Thoracic aorta (tissue), 2 donors: ENCODE results near the gene UBE2E2. TPM values are rescaled to one million over a fixed set of nuclear protein-coding genes. Genes with fewer than 3 reads are reported as not detected.

ENCODE experiments used
- ATAC-seq: fragments of 150-250 bp; one replicate; pipeline ENCODE4 v1.8.0; 2017; ENCODE audit warnings: low read depth; ENCODE audit not compliant: insufficient number of reproducible peaks, low FRiP score
- DNase-seq: peaks from one replicate; pipeline ENCODE4 v3.0.0-alpha.2; 2020; ENCODE audit warnings: low spot score
- H3K27ac ChIP-seq, 2 donors: fragments of 200-600 bp; sonication (generic); 1 replicate in 1 of 2; 2 replicates in 1 of 2; pipeline ENCODE4 v1.5.1; 2016; ENCODE audit warnings: mild to moderate bottlenecking in 2 of 2, moderate library complexity in 2 of 2
- H3K27me3 ChIP-seq: fragments of 200-600 bp; sonication (generic); replicated peaks from 2 replicates; pipeline ENCODE4 v1.6.0; 2016; ENCODE audit warnings: mild to moderate bottlenecking; ENCODE audit not compliant: insufficient read depth
- H3K36me3 ChIP-seq: fragments of 200-600 bp; sonication (generic); one replicate; pipeline ENCODE4 v1.5.1; 2016
- H3K4me1 ChIP-seq, 2 donors: fragments of 200-600 bp; sonication (generic); 1 replicate in 1 of 2; 2 replicates in 1 of 2; pipeline versions ENCODE4 v1.5.1 to v1.6.0; 2016; ENCODE audit warnings: low read depth in 2 of 2, mild to moderate bottlenecking in 1 of 2; ENCODE audit not compliant: control insufficient read depth in 1 of 2
- H3K4me3 ChIP-seq: fragments of 200-600 bp; sonication (generic); 2 replicates; pipeline ENCODE4 v1.5.1; 2016; ENCODE audit warnings: mild to moderate bottlenecking
- H3K9me3 ChIP-seq: fragments of 200-600 bp; sonication (generic); 2 replicates; pipeline ENCODE4 v1.5.1; 2016
- total RNA-seq, 2 donors: library from RNA; depleted of rRNA; stranded (reverse); fragments of >200 nt; gene quantifications; one replicate each; pipeline versions ENCODE4 v1.1.0 to v1.2.3, GENCODE V29; 2016
- TF ChIP-seq, protein P1 (sequence below): fragments of 200-600 bp; sonication (generic); IDR thresholded peaks from one replicate; pipeline ENCODE4 v1.5.1; 2019; ENCODE audit warnings: antibody characterized with exemption

UBE2E2 gene
- total RNA-seq, 2 donors from 2014 or later = 30.3 to 44.0 TPM

DNA sequence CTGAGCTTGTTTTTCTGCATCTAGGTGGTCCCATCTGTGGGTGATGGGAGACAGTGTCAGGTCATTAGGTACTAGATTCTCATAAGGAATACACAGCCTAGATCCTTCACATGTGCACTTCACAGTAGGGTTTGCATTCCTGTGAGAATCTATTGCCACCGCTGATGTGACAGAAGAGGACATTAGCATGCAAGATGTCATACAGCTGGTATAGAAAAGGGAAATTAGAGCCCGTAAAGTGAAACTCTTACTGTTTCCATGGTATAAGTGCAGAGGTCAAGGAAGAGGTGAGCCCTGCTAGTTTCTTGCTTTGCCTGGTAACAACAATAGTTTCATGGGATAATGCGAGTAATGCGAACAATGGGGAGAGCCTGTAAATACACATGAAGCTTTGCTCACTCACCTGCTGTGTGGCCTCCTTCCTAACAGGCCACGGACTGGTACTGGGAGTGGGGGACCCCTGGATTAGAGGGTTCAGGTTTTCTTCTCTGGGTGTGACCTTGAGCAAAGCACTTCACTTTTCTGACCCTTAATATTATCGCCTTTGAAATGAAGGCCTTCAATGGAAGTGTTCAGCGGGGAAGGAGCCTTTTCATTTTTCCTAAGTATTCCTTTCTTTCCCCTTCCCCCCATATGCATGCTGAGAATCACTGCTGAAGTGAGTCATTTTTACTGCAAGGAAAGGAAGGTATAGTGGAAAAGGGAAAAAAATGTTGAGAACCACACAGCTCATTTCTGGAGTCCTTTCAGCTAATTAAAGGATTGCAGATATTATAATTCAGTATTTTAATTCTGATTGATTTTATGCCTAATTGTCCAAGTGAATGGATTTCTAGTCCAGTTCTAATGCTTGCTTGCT, 286.4 kb downstream of the UBE2E2 start:
- Histone ChIP-seq H3K9me3 (no peaks in the 10 kb centered on the region), H3K27ac (no peak overlapping the region), H3K27me3 (no peaks in the 10 kb centered on the region), H3K4me1 (peaks cover 0 to 8% of the 10 kb centered on the region in 2 donors), H3K36me3 (no peaks in the 10 kb centered on the region), H3K4me3 (no peak overlapping the region)
- DNase-seq = no peak
- no peak for ATAC-seq
- TF ChIP-seq, protein P1, sequence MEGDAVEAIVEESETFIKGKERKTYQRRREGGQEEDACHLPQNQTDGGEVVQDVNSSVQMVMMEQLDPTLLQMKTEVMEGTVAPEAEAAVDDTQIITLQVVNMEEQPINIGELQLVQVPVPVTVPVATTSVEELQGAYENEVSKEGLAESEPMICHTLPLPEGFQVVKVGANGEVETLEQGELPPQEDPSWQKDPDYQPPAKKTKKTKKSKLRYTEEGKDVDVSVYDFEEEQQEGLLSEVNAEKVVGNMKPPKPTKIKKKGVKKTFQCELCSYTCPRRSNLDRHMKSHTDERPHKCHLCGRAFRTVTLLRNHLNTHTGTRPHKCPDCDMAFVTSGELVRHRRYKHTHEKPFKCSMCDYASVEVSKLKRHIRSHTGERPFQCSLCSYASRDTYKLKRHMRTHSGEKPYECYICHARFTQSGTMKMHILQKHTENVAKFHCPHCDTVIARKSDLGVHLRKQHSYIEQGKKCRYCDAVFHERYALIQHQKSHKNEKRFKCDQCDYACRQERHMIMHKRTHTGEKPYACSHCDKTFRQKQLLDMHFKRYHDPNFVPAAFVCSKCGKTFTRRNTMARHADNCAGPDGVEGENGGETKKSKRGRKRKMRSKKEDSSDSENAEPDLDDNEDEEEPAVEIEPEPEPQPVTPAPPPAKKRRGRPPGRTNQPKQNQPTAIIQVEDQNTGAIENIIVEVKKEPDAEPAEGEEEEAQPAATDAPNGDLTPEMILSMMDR = no peak

DNA sequence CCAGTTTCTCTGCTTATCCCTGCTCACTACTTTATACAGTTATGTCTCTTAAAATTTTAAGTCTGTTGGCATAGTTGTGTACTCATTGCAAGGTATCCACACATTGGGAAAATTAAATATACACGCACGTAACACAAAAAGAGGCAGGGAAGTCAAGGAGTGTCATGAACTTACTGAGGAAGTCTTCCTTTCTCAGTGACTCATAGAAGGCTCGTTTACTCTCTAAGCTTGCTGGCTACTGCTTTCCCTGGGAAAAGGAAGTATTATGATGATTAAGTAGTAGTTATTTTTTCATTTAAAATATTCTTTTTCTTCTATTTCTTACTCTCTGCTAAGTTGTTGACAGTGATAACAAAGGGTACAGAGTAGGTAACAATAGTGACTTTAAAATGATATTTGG, 287.3 kb downstream of the UBE2E2 start:
- Histone ChIP-seq H3K27me3 (no peaks in the 10 kb centered on the region), H3K4me3 (no peak overlapping the region), H3K4me1 (peaks cover 6 to 10% of the 10 kb centered on the region in 2 donors), H3K27ac (no peak overlapping the region), H3K9me3 (no peaks in the 10 kb centered on the region), H3K36me3 (no peaks in the 10 kb centered on the region)
- DNase-seq (no peak), ATAC-seq (no peak)
- TF ChIP-seq, protein P1 = no peak

DNA sequence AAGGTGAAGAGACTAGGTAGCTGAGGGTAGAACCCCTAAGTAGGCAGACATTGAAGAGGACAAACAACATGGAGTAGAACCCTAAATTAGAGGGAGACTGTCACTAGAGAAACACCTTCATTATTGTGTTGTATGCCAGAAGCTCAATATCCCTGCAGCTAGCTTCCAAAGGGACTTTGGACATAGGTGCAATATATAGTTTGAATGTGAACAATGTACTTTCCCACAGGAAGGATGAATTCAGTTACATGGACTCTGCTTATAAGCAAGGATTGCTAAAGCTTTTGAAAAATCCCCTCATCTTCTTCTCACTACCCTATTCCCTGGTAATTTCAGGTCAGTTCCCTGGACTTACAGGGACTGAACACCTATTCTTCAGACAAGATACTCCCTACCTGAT, 288.9 kb downstream of the UBE2E2 start:
- no peaks in the 10 kb centered on the region for H3K36me3 ChIP-seq
- no peak overlapping the region for H3K4me3 ChIP-seq
- DNase-seq (no peak), ATAC-seq (no peak)
- TF ChIP-seq, protein P1 = no peak
- peaks cover 6 to 10% of the 10 kb centered on the region in 2 donors for H3K4me1 ChIP-seq
- H3K27ac ChIP-seq = no peak overlapping the region
- H3K9me3 ChIP-seq = no peaks in the 10 kb centered on the region
- H3K27me3 ChIP-seq = no peaks in the 10 kb centered on the region

DNA sequence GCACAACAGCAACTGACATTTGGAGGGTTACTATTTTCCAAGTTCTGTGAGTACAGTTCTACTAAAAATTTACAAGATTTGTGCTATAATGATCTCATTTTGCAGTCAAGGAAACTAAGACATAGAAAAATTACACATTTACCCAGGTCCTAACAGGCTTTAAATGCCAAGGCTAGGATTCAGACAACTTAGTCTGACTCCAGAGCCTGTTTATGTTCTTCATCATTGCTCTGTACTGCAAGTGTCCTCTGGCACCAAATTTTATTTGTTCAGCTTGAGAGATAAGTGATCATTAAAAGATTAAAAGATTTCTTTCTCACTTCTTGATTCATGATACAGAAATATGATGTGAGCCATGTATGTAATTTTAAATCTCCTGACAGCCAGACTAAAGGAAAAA, 290.8 kb downstream of the UBE2E2 start:
- DNase-seq = no peak
- Histone ChIP-seq H3K9me3 (no peaks in the 10 kb centered on the region), H3K4me1 (peaks cover 6 to 7% of the 10 kb centered on the region in 2 donors), H3K27me3 (no peaks in the 10 kb centered on the region), H3K36me3 (no peaks in the 10 kb centered on the region), H3K4me3 (no peak overlapping the region), H3K27ac (no peak overlapping the region)
- TF ChIP-seq, protein P1 = no peak
- no peak for ATAC-seq

DNA sequence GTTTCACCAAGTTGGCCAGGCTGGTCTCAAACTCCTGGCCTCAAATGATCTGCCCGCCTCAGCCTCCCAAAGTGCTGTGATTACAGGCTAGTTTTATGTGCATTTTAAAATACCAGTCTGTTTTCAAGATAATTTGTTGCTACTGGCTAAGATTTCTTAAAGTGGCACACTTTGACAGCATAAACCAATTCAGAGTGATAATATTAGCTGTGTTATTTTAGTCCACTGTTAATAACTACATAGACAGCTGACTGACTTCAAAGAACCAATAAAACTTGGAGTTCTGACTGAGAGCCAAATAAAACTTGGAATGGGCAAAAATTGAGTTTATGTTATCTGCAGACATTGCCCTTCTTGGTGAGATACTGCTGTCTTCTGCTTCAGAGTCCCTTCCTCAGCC, 291.8 kb downstream of the UBE2E2 start:
- H3K9me3 ChIP-seq = no peaks in the 10 kb centered on the region
- ATAC-seq (no peak), DNase-seq (no peak)
- TF ChIP-seq, protein P1 = no peak
- H3K27me3 ChIP-seq = no peaks in the 10 kb centered on the region
- H3K4me1 ChIP-seq = peaks cover 6 to 7% of the 10 kb centered on the region in 2 donors
- H3K27ac ChIP-seq = no peak overlapping the region
- no peaks in the 10 kb centered on the region for H3K36me3 ChIP-seq
- H3K4me3 ChIP-seq = no peak overlapping the region
